Hepatocyte (in vitro differentiated cells): ENCODE results near the gene AXIN1. TPM values are rescaled to one million over a fixed set of nuclear protein-coding genes. Genes with fewer than 3 reads are reported as not detected.

Experiments used
- DNase-seq: peaks from one replicate; pipeline ENCODE4 v3.0.0-alpha.2; 2016; ENCODE audit warnings: low spot score
- H2AFZ ChIP-seq: fragments of 200-600 bp; sonication (generic); 2 replicates; pipeline ENCODE4 v1.6.0; 2016; ENCODE audit warnings: antibody characterized with exemption, mild to moderate bottlenecking
- H3K27ac ChIP-seq: fragments of 200-600 bp; sonication (generic); 2 replicates; pipeline ENCODE4 v1.5.1; 2016; ENCODE audit warnings: mild to moderate bottlenecking
- H3K27me3 ChIP-seq: fragments of 200-600 bp; sonication (generic); 2 replicates; pipeline ENCODE4 v1.6.1; 2016
- H3K36me3 ChIP-seq: fragments of 200-600 bp; sonication (generic); replicated peaks from 2 replicates; pipeline ENCODE4 v1.5.1; 2016; ENCODE audit warnings: low read depth; ENCODE audit not compliant: insufficient read depth
- H3K4me1 ChIP-seq: fragments of 200-600 bp; sonication (generic); 2 replicates; pipeline ENCODE4 v1.5.1; 2016; ENCODE audit warnings: mild to moderate bottlenecking, moderate library complexity; ENCODE audit not compliant: insufficient read depth
- H3K4me2 ChIP-seq: fragments of 200-600 bp; sonication (generic); 2 replicates; pipeline ENCODE4 v1.6.0; 2016
- H3K4me3 ChIP-seq: fragments of 200-600 bp; sonication (generic); 2 replicates; pipeline ENCODE4 v1.5.1; 2016; ENCODE audit warnings: mild to moderate bottlenecking
- H3K79me2 ChIP-seq: fragments of 200-600 bp; sonication (generic); 2 replicates; pipeline ENCODE4 v1.6.0; 2017; ENCODE audit warnings: mild to moderate bottlenecking
- H3K9me2 ChIP-seq: fragments of 200-600 bp; sonication (generic); replicated peaks from 2 replicates; pipeline ENCODE4 v1.6.0; 2017; ENCODE audit warnings: mild to moderate bottlenecking; ENCODE audit not compliant: insufficient read depth
- H3K9me3 ChIP-seq: fragments of 200-600 bp; sonication (generic); 2 replicates; pipeline ENCODE4 v1.5.1; 2016; ENCODE audit warnings: low read depth, mild to moderate bottlenecking
- H4K20me1 ChIP-seq: fragments of 200-600 bp; sonication (generic); 2 replicates; pipeline ENCODE4 v1.6.0; 2016; ENCODE audit warnings: mild to moderate bottlenecking; ENCODE audit not compliant: insufficient read depth, poor library complexity, severe bottlenecking
- CTCF ChIP-seq: fragments of 200-600 bp; sonication (generic); IDR thresholded peaks from 2 replicates; pipeline ENCODE4 v1.5.1; 2016; ENCODE audit warnings: antibody characterized with exemption, mild to moderate bottlenecking; ENCODE audit not compliant: poor library complexity
- EZH2 ChIP-seq: fragments of 200-600 bp; sonication (generic); IDR thresholded peaks from 2 replicates; pipeline ENCODE4 v1.6.1; 2016; ENCODE audit warnings: antibody characterized with exemption, mild to moderate bottlenecking, borderline replicate concordance
- EZH2phosphoT487 ChIP-seq: fragments of 200-600 bp; sonication (generic); IDR thresholded peaks from one replicate; pipeline ENCODE4 v1.6.1; 2018; ENCODE audit warnings: antibody characterized with exemption, mild to moderate bottlenecking, low read depth, moderate library complexity; ENCODE audit not compliant: unreplicated experiment, severe bottlenecking
- WGBS: methylation state at CpG from one replicate; pipeline ENCODE4 v1.1.6; 2016; ENCODE audit warnings: low lambda C conversion rate; ENCODE audit errors: missing lambda C conversion rate; 5-methylcytosine and 5-hydroxymethylcytosine counted together
- polyA plus RNA-seq: library from polyadenylated mRNA; unstranded; fragments of >200 nt; fragmentation: Nextera tagmentation; extraction: Ambion mirVana; gene quantifications from 2 replicates; pipeline ENCODE4 v1.2.1, GENCODE V29; 2016
- total RNA-seq: library from RNA; depleted of rRNA; stranded (reverse); fragments of >200 nt; gene quantifications from 2 replicates; pipeline ENCODE4 v1.2.3, GENCODE V29; 2014

Gene AXIN1
- total and polyA plus RNA-seq, 2 experiments from 2014 or later, result 16.1 to 27.2 TPM

GRCh38 chr16:242281-242680 lies 110.2 kb downstream of the AXIN1 start:
- no peak overlapping the region for H3K4me2 ChIP-seq
- no peaks in the 10 kb centered on the region for H3K4me1 ChIP-seq
- no peaks in the 10 kb centered on the region for H3K36me3 ChIP-seq
- H2AFZ ChIP-seq, result no peak overlapping the region
- no peak overlapping the region for H3K27ac ChIP-seq
- H3K9me2 ChIP-seq, result no peaks in the 10 kb centered on the region
- DNase-seq, result no peak
- no peak overlapping the region for H3K4me3 ChIP-seq
- H3K9me3 ChIP-seq, result no peaks in the 10 kb centered on the region
- peaks cover 4% of the 10 kb centered on the region for H4K20me1 ChIP-seq
- no peaks in the 10 kb centered on the region for H3K27me3 ChIP-seq
- WGBS, result 89% methylated on average over 10 of the region's 10 CpGs
- no peak for TF ChIP-seq CTCF
- no peak for TF ChIP-seq EZH2
- no peak for TF ChIP-seq EZH2phosphoT487
- H3K79me2 ChIP-seq, result peaks cover 86% of the 10 kb centered on the region

- Histone ChIP-seq H3K36me3 (no peaks in the 10 kb centered on the region), H3K4me3 (no peak overlapping the region), H3K9me3 (no peaks in the 10 kb centered on the region), H3K4me1 (peaks cover 6% of the 10 kb centered on the region), H2AFZ (no peak overlapping the region), H3K4me2 (no peak overlapping the region), H3K27me3 (no peaks in the 10 kb centered on the region), H3K27ac (no peak overlapping the region), H3K9me2 (no peaks in the 10 kb centered on the region), H4K20me1 (peaks cover 4% of the 10 kb centered on the region), H3K79me2 (peaks cover 86% of the 10 kb centered on the region)
- TF ChIP-seq EZH2 (no peak), EZH2phosphoT487 (no peak), CTCF (no peak)
- WGBS, result 96% methylated on average over 8 of the region's 8 CpGs
- no peak for DNase-seq
Measured at GRCh38 chr16:240559-240958, 112.0 kb downstream of the AXIN1 start.

- no peak overlapping the region for H3K4me2 ChIP-seq
- no peak overlapping the region for H3K4me3 ChIP-seq
- H3K27me3 ChIP-seq, result no peaks in the 10 kb centered on the region
- no peaks in the 10 kb centered on the region for H3K9me3 ChIP-seq
- H3K79me2 ChIP-seq, result peaks cover 80% of the 10 kb centered on the region
- H3K4me1 ChIP-seq, result peaks cover 6% of the 10 kb centered on the region
- H4K20me1 ChIP-seq, result peaks cover 4% of the 10 kb centered on the region
- no peak overlapping the region for H3K27ac ChIP-seq
- no peaks in the 10 kb centered on the region for H3K9me2 ChIP-seq
- H2AFZ ChIP-seq, result no peak overlapping the region
- no peak for DNase-seq
- WGBS, result 68% methylated on average over 3 of the region's 3 CpGs
- no peaks in the 10 kb centered on the region for H3K36me3 ChIP-seq
- TF ChIP-seq CTCF (no peak), EZH2 (no peak), EZH2phosphoT487 (no peak)
Measured at GRCh38 chr16:239948-240277, 112.6 kb downstream of the AXIN1 start.

Other genes starting within 250 kb of the AXIN1 start
- 5.5 and 10.2 TPM in 2 replicates for gene NPRL3, start 214.1 kb downstream of the AXIN1 start, total RNA-seq
- gene NPRL3, start 214.1 kb downstream of the AXIN1 start, polyA plus RNA-seq, result 28.8 and 31.2 TPM in 2 replicates
- not detected in 2 replicates for gene HBZ, start 200.1 kb downstream of the AXIN1 start, total RNA-seq
- gene HBZ, start 200.1 kb downstream of the AXIN1 start, polyA plus RNA-seq, result 0.28 TPM in 1 of 2 replicates, not detected in the other
- gene HBM, start 186.7 kb downstream of the AXIN1 start, total RNA-seq, result not detected in 2 replicates
- gene HBM, start 186.7 kb downstream of the AXIN1 start, polyA plus RNA-seq, result not detected in 2 replicates
- gene HBA2, start 179.8 kb downstream of the AXIN1 start, total RNA-seq, result not detected in 2 replicates
- gene HBA2, start 179.8 kb downstream of the AXIN1 start, polyA plus RNA-seq, result not detected in 2 replicates
- gene HBA1, start 176.0 kb downstream of the AXIN1 start, total RNA-seq, result not detected in 2 replicates
- gene HBA1, start 176.0 kb downstream of the AXIN1 start, polyA plus RNA-seq, result 1.9 TPM in 1 of 2 replicates, not detected in the other
- not detected in 2 replicates for gene HBQ1, start 172.3 kb downstream of the AXIN1 start, total RNA-seq
- gene HBQ1, start 172.3 kb downstream of the AXIN1 start, polyA plus RNA-seq, result 0.30 TPM in 1 of 2 replicates, not detected in the other
- 74.1 and 75.4 TPM in 2 replicates for gene LUC7L, start 123.3 kb downstream of the AXIN1 start, total RNA-seq
- gene LUC7L, start 123.3 kb downstream of the AXIN1 start, polyA plus RNA-seq, result 75.2 and 88.1 TPM in 2 replicates
- 37.6 and 84.1 TPM in 2 replicates for gene FAM234A, start 117.9 kb downstream of the AXIN1 start, total RNA-seq
- 96.5 and 106 TPM in 2 replicates for gene FAM234A, start 117.9 kb downstream of the AXIN1 start, polyA plus RNA-seq
- gene RGS11, start 76.8 kb downstream of the AXIN1 start, total RNA-seq, result 0.04 and 0.57 TPM in 2 replicates
- 0.93 and 3.4 TPM in 2 replicates for gene RGS11, start 76.8 kb downstream of the AXIN1 start, polyA plus RNA-seq
- gene ARHGDIG, start 72.1 kb downstream of the AXIN1 start, total RNA-seq, result 0.48 TPM in 1 of 2 replicates, not detected in the other
- 1.0 and 1.1 TPM in 2 replicates for gene ARHGDIG, start 72.1 kb downstream of the AXIN1 start, polyA plus RNA-seq
- 0.08 TPM in 1 of 2 replicates, not detected in the other for gene PDIA2, start 69.6 kb downstream of the AXIN1 start, total RNA-seq
- gene PDIA2, start 69.6 kb downstream of the AXIN1 start, polyA plus RNA-seq, result 0.47 and 1.0 TPM in 2 replicates
- 80.0 and 88.1 TPM in 2 replicates for gene MRPL28, start 17.8 kb upstream of the AXIN1 start, total RNA-seq
- gene MRPL28, start 17.8 kb upstream of the AXIN1 start, polyA plus RNA-seq, result 126 and 144 TPM in 2 replicates
- gene PGAP6, start 29.3 kb upstream of the AXIN1 start, total RNA-seq, result 130 and 133 TPM in 2 replicates
- 205 and 229 TPM in 2 replicates for gene PGAP6, start 29.3 kb upstream of the AXIN1 start, polyA plus RNA-seq
- gene NME4, start 44.5 kb upstream of the AXIN1 start, total RNA-seq, result 168 and 227 TPM in 2 replicates
- gene NME4, start 44.5 kb upstream of the AXIN1 start, polyA plus RNA-seq, result 543 and 611 TPM in 2 replicates
- 29.4 and 54.5 TPM in 2 replicates for gene DECR2, start 49.2 kb upstream of the AXIN1 start, total RNA-seq
- gene DECR2, start 49.2 kb upstream of the AXIN1 start, polyA plus RNA-seq, result 80.5 and 107 TPM in 2 replicates
- gene RAB11FIP3, start 72.9 kb upstream of the AXIN1 start, total RNA-seq, result 39.9 and 47.3 TPM in 2 replicates
- 72.8 and 81.0 TPM in 2 replicates for gene RAB11FIP3, start 72.9 kb upstream of the AXIN1 start, polyA plus RNA-seq
- 41.7 and 51.0 TPM in 2 replicates for gene CAPN15, start 175.0 kb upstream of the AXIN1 start, total RNA-seq
- 42.7 and 47.9 TPM in 2 replicates for gene CAPN15, start 175.0 kb upstream of the AXIN1 start, polyA plus RNA-seq
- gene PRR35, start 207.7 kb upstream of the AXIN1 start, total RNA-seq, result not detected in 2 replicates
- gene PRR35, start 207.7 kb upstream of the AXIN1 start, polyA plus RNA-seq, result not detected in 2 replicates
- 1.0 and 1.2 TPM in 2 replicates for gene NHLRC4, start 214.3 kb upstream of the AXIN1 start, total RNA-seq
- 0.25 and 1.7 TPM in 2 replicates for gene NHLRC4, start 214.3 kb upstream of the AXIN1 start, polyA plus RNA-seq
- 26.7 and 30.0 TPM in 2 replicates for gene PIGQ, start 217.2 kb upstream of the AXIN1 start, total RNA-seq
- 58.6 and 64.6 TPM in 2 replicates for gene PIGQ, start 217.2 kb upstream of the AXIN1 start, polyA plus RNA-seq
- 28.4 and 30.2 TPM in 2 replicates for gene RAB40C, start 237.3 kb upstream of the AXIN1 start, total RNA-seq
- gene RAB40C, start 237.3 kb upstream of the AXIN1 start, polyA plus RNA-seq, result 30.8 and 32.7 TPM in 2 replicates